CD4-positive, alpha-beta T cell (primary cell): ENCODE results near the gene IGSF6. TPM values are rescaled to one million over a fixed set of nuclear protein-coding genes. Genes with fewer than 3 reads are reported as not detected.

Source experiments
- ATAC-seq: fragments of 200-7000 bp; cut with Tn5 transposase; one replicate; pipeline ENCODE4 v1.10.0; 2022; ENCODE audit warnings: mild to moderate bottlenecking; ENCODE audit not compliant: poor library complexity
- CTCF ChIA-PET: fragments of 350-600 bp; sonication (Branson Sonifier 250); formaldehyde crosslinking; loops from one replicate; lab custom pipeline; 2021; ENCODE audit warnings: antibody characterized with exemption, inconsistent platforms; lab: Charles Lee
- POLR2A ChIA-PET: fragments of 350-600 bp; sonication (Branson Sonifier 250); formaldehyde crosslinking; loops from one replicate; lab custom pipeline; 2021; ENCODE audit warnings: antibody characterized with exemption, inconsistent platforms; lab: Charles Lee
- DNase-seq, 14 experiments: peaks; one replicate each; pipeline ENCODE4 v3.0.0-alpha.2; 2013 to 2020; ENCODE audit warnings: mixed read lengths in 2 of 14
- H3K27ac ChIP-seq, 2 donors: one replicate each; pipeline versions ENCODE4 v1.5.1 to v1.7.0; 2013; ENCODE audit warnings: low read length in 2 of 2, low read depth in 1 of 2, mild to moderate bottlenecking in 1 of 2
- H3K27me3 ChIP-seq, 2 experiments: 1 replicate in 1 of 2; 2 replicates in 1 of 2; pipeline versions ENCODE4 v1.6.1 to v1.7.0; 2013; ENCODE audit warnings: low read length in 2 of 2, control low read depth in 1 of 2, mild to moderate bottlenecking in 1 of 2, moderate library complexity in 1 of 2; ENCODE audit not compliant: insufficient read depth in 2 of 2, control insufficient read depth in 1 of 2
- H3K36me3 ChIP-seq: one replicate; pipeline ENCODE4 v1.6.1; 2013; ENCODE audit warnings: low read length, control low read depth; ENCODE audit not compliant: insufficient read depth
- H3K4me1 ChIP-seq: one replicate; pipeline ENCODE4 v1.6.1; 2013; ENCODE audit warnings: low read length, control low read depth; ENCODE audit not compliant: insufficient read depth
- H3K4me3 ChIP-seq: one replicate; pipeline ENCODE4 v1.5.1; 2013; ENCODE audit warnings: mild to moderate bottlenecking, low read length, moderate library complexity
- H3K9me3 ChIP-seq, 2 experiments: 1 replicate in 1 of 2; 2 replicates in 1 of 2; pipeline versions ENCODE4 v1.6.1 to v1.7.0; 2013; ENCODE audit warnings: low read length in 2 of 2, mild to moderate bottlenecking in 2 of 2, control low read depth in 1 of 2, moderate library complexity in 1 of 2; ENCODE audit not compliant: control insufficient read depth in 1 of 2, insufficient read depth in 1 of 2
- H3K27ac Mint-ChIP-seq: one replicate; pipeline ENCODE4 v1.8.0; 2020; ENCODE audit warnings: mixed read lengths
- H3K27me3 Mint-ChIP-seq: one replicate; pipeline ENCODE4 v1.8.0; 2021; ENCODE audit warnings: mixed read lengths
- H3K36me3 Mint-ChIP-seq: one replicate; pipeline ENCODE4 v1.8.0; 2021; ENCODE audit warnings: low read depth, mixed read lengths
- H3K4me1 Mint-ChIP-seq: one replicate; pipeline ENCODE4 v1.8.0; 2021; ENCODE audit warnings: low read depth, mixed read lengths
- H3K4me3 Mint-ChIP-seq: one replicate; pipeline ENCODE4 v1.8.0; 2020; ENCODE audit warnings: mild to moderate bottlenecking, mixed read lengths
- H3K9me3 Mint-ChIP-seq: one replicate; pipeline ENCODE4 v1.8.0; 2020; ENCODE audit warnings: mixed read lengths
- CTCF ChIP-seq: fragments of 200-600 bp; IDR thresholded peaks from one replicate; pipeline ENCODE4 v1.8.0; 2022; ENCODE audit warnings: antibody characterized with exemption, mild to moderate bottlenecking
- intact Hi-C, 2 experiments: fragments of 100-400 bp; cut with DNase I in 1 of 2; cut with micrococcal nuclease in 1 of 2; formaldehyde crosslinking; loops; one replicate each; pipeline versions ENCODE4 v1.15.1 to v1.9.0; 2023 to 2025; cut with DNase I, micrococcal nuclease
- total RNA-seq, 174 experiments: library from RNA in 2 of 174; stranded (reverse) in 2 of 174; gene quantifications; one replicate each; pipeline ENCODE4 v1.2.3 and lab custom pipeline; 2021 to 2026

Gene IGSF6
- total RNA-seq, 2 experiments from 2014 or later = 0.31 to 0.77 TPM

GRCh38 chr16:21614896-21615295 is 37.5 kb downstream of the IGSF6 start:
- ChIA-PET POLR2A (no interaction called here), CTCF (no interaction called here)
- no peak overlapping the region for H3K27ac Mint-ChIP-seq
- H3K27me3 ChIP-seq = no peaks in the 10 kb centered on the region
- peaks cover 63% of the 10 kb centered on the region for H3K36me3 Mint-ChIP-seq
- no peak for TF ChIP-seq CTCF
- no peaks in the 10 kb centered on the region for H3K9me3 Mint-ChIP-seq
- peaks cover 8% of the 10 kb centered on the region for H3K36me3 ChIP-seq
- intact Hi-C loops = loop anchor here in 1 of 2 experiments (2.0 kb wide), 1 partner anchor 30 kb away; no protein-coding TSS in a partner anchor
- peaks cover 28% of the 10 kb centered on the region for H3K4me1 ChIP-seq
- H3K4me1 Mint-ChIP-seq = peaks cover 66% of the 10 kb centered on the region
- no peaks in the 10 kb centered on the region for H3K9me3 ChIP-seq
- no peak overlapping the region for H3K27ac ChIP-seq
- H3K4me3 ChIP-seq = no peak overlapping the region
- ATAC-seq = no peak
- H3K27me3 Mint-ChIP-seq = no peaks in the 10 kb centered on the region
- DNase-seq = no peak
- H3K4me3 Mint-ChIP-seq = no peak overlapping the region

- POLR2A ChIA-PET = interaction anchor here (1.0 kb wide), 1 partner anchor 31 kb away, joined by 3 read pairs; no protein-coding TSS in a partner anchor
Measured at GRCh38 chr16:21613781-21614180, 38.6 kb downstream of the IGSF6 start.

GRCh38 chr16:21613361-21613760 is 39.0 kb downstream of the IGSF6 start:
- CTCF ChIA-PET = interaction anchor here (0.7 kb wide), 1 partner anchor 53 kb away, joined by 3 read pairs; no protein-coding TSS in a partner anchor
- no peak overlapping the region for H3K4me3 Mint-ChIP-seq
- no peaks in the 10 kb centered on the region for H3K27me3 ChIP-seq
- peaks cover 41% of the 10 kb centered on the region for H3K4me1 ChIP-seq
- no peaks in the 10 kb centered on the region for H3K9me3 ChIP-seq
- DNase-seq = no peak
- POLR2A ChIA-PET = interaction anchor here (1.0 kb wide), 1 partner anchor 32 kb away, joined by 3 read pairs; no protein-coding TSS in a partner anchor
- no peaks in the 10 kb centered on the region for H3K9me3 Mint-ChIP-seq
- H3K36me3 Mint-ChIP-seq = peaks cover 48% of the 10 kb centered on the region
- no peak overlapping the region for H3K4me3 ChIP-seq
- no peak for ATAC-seq
- H3K27ac ChIP-seq = no peak overlapping the region
- no peaks in the 10 kb centered on the region for H3K27me3 Mint-ChIP-seq
- no peak overlapping the region for H3K27ac Mint-ChIP-seq
- intact Hi-C loops = no loop called here
- peaks cover 77% of the 10 kb centered on the region for H3K4me1 Mint-ChIP-seq
- no peak for TF ChIP-seq CTCF
- H3K36me3 ChIP-seq = peaks cover 8% of the 10 kb centered on the region

More at GRCh38 chr16:21613781-21614180, 38.6 kb downstream of the IGSF6 start:
- Mint-ChIP-seq H3K4me1 (peaks cover 73% of the 10 kb centered on the region), H3K36me3 (peaks cover 52% of the 10 kb centered on the region), H3K27ac (no peak overlapping the region), H3K4me3 (no peak overlapping the region), H3K27me3 (no peaks in the 10 kb centered on the region), H3K9me3 (no peaks in the 10 kb centered on the region)
- no peak for TF ChIP-seq CTCF
- intact Hi-C loops = loop anchor here in 1 of 2 experiments (2.0 kb wide), 1 partner anchor 29 kb away; no protein-coding TSS in a partner anchor
- Histone ChIP-seq H3K4me1 (peaks cover 37% of the 10 kb centered on the region), H3K27ac (no peak overlapping the region), H3K9me3 (no peaks in the 10 kb centered on the region), H3K4me3 (no peak overlapping the region), H3K36me3 (peaks cover 8% of the 10 kb centered on the region), H3K27me3 (no peaks in the 10 kb centered on the region)
- CTCF ChIA-PET = no interaction called here
- DNase-seq (no peak), ATAC-seq (no peak)
